H7 (cell line): ENCODE data around the gene PTPN22. TPM values are rescaled to one million over a fixed set of nuclear protein-coding genes. Genes with fewer than 3 reads are reported as not detected.

Source experiments
- DNase-seq: peaks from one replicate; pipeline ENCODE4 v3.0.0; 2012
- H3K27me3 ChIP-seq: 2 replicates; pipeline ENCODE4 v1.6.0; 2011; ENCODE audit warnings: mild to moderate bottlenecking, low read length; ENCODE audit not compliant: control insufficient read depth, insufficient read depth
- H3K36me3 ChIP-seq: replicated peaks from 2 replicates; pipeline ENCODE4 v1.5.1; 2011; ENCODE audit warnings: low read length; ENCODE audit not compliant: control insufficient read depth, insufficient read depth
- H3K4me3 ChIP-seq: 2 replicates; pipeline ENCODE4 v1.5.1; 2011; ENCODE audit warnings: low read depth, mild to moderate bottlenecking, control low read depth, low read length, moderate library complexity; ENCODE audit not compliant: insufficient read depth
- total RNA-seq: library from RNA; depleted of rRNA; stranded (reverse); fragments of >200 nt; shearing (Covaris generic); gene quantifications from 2 replicates; pipeline ENCODE4 v1.2.3, GENCODE V29; 2014; rRNA removed

The PTPN22 gene
- not detected in 2 replicates for total RNA-seq

DNA sequence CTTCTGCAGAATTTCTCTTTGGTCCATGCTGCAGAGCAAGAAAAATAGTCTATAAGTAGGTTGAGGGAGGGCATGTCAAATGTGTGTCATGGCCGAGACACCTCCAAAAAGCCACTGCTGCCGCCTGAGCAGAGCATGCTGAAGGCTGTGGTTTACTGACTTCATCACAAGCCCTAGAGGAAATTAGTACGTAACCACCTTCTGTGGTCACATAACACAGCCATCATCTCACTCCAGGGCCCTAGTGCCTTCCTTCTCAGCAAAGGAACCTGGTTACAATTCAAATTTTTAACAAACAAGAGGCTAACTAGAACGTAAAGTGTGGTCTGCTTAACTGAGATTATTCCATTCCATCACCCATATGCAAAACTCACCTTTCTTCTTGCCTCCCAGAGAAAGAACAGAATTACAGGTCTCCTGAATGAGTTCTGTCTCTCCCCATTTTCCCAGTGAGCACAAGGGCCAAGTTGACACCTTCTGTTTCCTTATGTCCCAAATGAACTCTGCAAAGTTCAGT lies at the start of gene PTPN22:
Gene PTPN22 (minus strand): TSS at position 116 of the 517 bp plus-strand sequence.
- no peak for DNase-seq

DNA sequence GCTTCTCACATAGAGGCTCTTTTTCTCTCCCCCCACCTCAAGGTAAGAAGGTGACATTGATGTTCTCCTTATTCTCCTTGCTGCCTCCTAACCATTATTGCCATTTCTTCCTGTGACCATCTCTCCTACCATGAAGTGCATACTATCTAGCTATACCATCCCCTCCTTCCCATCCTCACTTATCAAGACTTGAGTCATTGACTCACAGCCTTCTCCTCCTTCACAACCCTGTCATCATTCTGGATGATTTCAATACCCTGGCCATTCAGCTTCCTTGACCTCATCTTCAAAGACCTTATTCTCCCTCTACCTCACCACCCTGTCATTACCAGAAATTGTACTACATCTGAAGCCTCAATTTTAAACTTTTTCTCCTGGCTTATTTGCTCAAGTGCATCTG lies 46.7 kb upstream of the PTPN22 start:
- no peak for DNase-seq
- Histone ChIP-seq H3K36me3 (no peaks in the 10 kb centered on the region), H3K4me3 (no peak overlapping the region), H3K27me3 (no peaks in the 10 kb centered on the region; the same call in 1 of the 2 replicates)

More for the DNA sequence above, at the start of gene PTPN22:
- Histone ChIP-seq H3K36me3 (no peaks in the 10 kb centered on the region), H3K4me3 (no peak within 1 kb of the TSS), H3K27me3 (no peaks in the 10 kb centered on the region)

DNA sequence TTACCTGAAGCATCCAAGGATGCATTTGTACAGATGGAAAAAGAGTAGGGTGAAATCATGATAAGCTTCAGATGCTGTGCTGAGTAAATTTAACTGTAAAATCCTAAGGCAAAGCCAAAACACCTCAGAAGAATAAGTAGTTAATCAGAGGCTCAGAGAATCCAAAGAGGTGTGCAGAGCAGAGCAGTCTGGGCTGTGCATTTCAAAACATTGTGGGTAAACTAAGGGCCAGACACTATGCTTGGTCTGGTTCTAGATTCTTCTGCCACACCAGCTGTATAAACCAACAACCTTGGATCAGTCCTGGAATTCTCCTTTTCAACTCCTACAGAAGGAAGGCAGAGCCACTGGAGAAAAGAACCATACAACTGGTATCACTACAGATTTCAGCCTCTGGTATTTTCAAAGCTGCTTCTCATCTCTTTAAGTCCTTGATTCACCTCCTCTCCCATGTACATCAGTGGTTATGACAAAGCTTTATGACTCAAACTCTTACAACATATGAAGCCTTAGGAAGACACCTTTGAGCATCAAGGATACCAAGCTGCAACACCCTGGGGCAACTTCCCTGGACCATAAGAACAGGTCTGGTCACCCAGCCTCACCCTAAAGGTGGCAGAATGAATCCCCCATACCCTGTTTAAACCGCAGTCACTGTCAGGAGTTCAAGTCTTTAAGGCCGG lies 46.0 kb upstream of the PTPN22 start:
- DNase-seq = no peak
- no peak overlapping the region for H3K4me3 ChIP-seq
- H3K36me3 ChIP-seq = no peaks in the 10 kb centered on the region
- H3K27me3 ChIP-seq = no peaks in the 10 kb centered on the region; the same call in 1 of the 2 replicates

DNA sequence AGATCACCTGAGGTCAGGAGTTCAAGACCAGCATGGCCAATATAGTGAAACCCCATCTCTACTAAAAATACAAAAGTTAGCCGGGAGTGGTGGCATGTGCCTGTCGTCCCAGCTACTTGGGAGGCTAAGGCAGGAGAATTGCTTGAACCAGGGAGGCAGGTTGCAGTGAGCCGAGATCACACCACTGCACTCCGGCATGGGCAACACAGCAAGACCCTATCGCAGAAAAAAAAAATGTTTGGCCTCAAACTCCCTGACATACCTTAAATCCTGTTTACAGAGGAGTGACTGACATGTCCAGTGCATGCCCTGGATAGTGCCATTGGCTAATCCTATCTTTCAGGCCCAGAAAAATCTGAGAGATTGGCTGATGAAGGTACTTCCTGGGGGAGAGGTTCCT lies 45.5 kb upstream of the PTPN22 start:
- DNase-seq = no peak
- Histone ChIP-seq H3K36me3 (peaks cover 2% of the 10 kb centered on the region), H3K27me3 (no peaks in the 10 kb centered on the region; the same call in 1 of the 2 replicates), H3K4me3 (no peak overlapping the region)

DNA sequence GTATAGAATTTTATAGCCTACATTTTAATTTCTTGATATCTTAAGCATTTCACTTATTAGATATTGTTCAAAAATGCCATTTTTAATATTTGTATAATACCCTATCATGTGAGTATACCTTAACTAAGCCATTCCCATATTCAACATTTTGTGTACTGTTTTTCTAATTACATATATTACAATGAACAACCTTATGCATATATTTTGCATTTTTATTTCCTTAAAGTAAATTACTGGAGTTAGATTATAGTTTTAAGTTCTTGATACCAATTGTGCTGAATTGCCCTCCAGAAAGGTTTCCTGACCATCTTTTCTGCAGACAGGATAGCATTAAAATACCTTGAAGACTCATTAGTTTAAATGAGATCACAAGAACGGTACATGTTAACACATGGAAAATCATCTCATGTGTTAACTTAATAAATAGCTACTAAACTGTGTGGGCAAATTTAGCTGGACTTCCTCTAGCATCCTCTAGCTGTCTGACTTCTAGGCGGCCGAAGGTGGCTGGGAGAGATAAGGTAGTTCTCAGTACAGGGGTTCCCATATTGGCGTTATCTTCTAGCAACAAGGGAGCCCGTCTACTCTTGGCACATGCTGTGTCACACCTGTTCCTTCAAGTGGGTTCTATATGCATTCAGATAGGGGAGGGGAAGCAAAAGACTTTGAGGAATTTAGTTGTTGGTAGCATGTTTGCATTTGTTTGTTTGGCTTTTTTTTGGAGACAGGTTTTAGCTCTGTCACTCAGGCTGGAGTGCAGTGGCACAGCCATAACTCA lies 42.6 kb upstream of the PTPN22 start:
- H3K36me3 ChIP-seq = peaks cover 7% of the 10 kb centered on the region

DNA sequence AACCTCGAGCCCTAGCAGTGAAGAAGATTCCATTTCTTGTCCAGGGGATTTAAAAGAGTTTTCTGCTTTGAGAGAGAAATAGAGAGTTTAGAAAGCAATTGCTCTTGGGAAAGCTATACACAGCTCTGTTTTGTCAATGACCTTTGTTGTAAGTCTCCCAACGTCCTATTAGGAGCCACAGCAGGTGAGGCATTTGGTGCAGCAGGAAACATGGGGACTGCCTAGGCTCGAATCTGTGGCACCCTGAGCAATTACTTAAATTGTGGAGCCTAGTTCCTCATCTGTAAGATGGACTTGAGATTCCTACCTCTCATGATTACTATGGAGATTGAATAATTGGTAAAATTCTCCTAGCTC lies 41.8 kb upstream of the PTPN22 start:
- no peak overlapping the region for H3K4me3 ChIP-seq
- peaks cover 9% of the 10 kb centered on the region for H3K36me3 ChIP-seq
- DNase-seq = no peak
- H3K27me3 ChIP-seq = no peaks in the 10 kb centered on the region

More for the DNA sequence above, 42.6 kb upstream of the PTPN22 start:
- Histone ChIP-seq H3K4me3 (no peak overlapping the region), H3K27me3 (no peaks in the 10 kb centered on the region)
- DNase-seq = no peak

DNA sequence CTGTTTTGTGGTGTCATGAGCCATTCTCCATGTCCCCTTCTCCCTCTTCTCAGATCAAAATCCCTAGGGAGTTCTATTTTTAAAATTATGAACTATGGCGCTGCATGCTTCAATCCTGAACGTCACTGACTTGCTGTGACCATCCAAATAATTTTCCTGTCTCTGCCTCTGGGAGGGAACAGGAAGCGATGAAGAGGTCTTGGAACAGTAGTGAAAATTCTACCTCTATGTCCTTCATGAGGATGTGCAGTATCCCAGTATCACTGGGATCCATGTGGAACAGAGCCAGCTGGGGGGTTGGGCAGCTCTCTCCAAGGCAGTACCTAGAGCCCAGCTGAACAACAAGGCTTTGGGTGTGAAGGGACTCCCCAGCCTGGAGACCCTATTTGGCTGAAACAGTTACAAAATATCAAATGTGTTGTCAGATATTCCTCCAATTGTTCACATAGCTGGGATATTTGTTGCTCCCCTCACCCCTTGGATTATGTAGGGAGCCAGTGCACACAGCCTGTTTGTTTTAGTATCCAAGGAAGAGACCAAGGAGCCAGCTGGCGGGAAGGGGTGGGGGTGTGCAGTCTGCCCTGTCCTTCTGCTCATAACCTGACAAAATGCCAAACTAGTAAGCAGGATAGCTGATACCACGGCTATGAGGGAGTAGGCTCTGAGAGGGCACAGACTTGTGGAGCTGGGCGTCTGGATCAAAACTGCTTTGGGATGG lies 41.2 kb upstream of the PTPN22 start:
- H3K36me3 ChIP-seq = peaks cover 12% of the 10 kb centered on the region
- DNase-seq = no peak
- no peaks in the 10 kb centered on the region for H3K27me3 ChIP-seq
- H3K4me3 ChIP-seq = no peak overlapping the region

DNA sequence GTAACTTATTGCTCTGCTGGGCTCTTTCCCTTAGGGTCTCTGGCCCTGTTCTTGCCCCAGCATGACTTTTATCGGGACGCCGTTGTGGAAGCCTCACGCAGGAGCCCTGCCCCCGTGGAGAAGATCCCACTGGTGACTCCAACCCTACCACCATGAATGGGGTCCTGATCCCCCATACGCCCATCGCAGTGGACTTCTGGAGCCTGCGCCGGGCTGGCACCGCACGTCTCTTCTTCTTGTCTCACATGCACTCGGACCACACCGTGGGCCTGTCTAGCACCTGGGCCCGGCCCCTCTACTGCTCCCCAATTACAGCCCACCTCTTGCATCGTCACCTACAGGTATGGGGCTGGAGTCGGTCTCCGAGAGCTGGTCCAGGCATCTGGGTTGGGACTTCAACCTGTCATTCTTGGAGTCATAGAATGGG lies 33.9 kb upstream of the PTPN22 start:
- Histone ChIP-seq H3K36me3 (peaks cover 5% of the 10 kb centered on the region), H3K27me3 (no peaks in the 10 kb centered on the region), H3K4me3 (peak overlapping the region; percentile 97)
- peak; percentile 86 for DNase-seq

DNA sequence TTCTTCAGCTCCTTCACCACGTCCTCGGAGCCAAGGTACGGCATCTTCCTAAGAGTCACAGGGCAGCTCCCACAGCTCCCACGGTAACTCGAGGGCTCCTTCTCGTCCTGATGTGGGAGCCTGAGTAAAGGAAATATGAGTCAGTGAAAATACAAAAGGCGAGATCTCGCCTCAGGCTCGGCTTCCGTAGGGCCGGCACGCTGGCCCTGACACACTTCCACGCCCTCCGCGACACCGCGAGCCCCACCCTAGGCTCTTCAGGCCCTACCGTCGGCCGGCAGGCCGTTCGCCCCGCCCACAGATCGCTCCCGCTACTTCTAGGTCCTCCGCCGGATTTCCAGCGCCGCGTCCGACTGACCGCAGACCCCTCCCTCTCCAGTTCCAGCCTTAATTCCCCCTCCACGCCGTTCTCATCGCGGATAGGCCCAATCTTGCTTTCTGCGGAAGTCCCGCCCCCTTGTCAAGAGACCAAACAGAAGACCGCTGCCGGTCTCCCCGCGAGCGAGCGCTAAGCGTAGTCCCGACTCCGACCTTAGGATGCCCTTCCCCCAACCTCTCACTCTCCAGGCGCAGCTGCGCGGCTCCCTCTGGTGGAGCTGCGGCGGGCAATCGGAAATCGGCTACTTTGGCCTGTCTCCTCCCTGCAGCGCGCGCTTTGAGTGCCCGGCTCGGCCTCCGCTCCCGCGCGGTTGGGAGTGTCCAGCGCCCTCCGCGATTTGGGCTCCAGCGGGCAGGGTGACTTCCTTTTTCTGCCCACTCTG lies 33.3 kb upstream of the PTPN22 start, which contains the start of the genes AP4B1 and DCLRE1B:
Gene AP4B1 (minus strand): TSS at position 126 of the 761 bp plus-strand sequence. CDS start 82 bp downstream, at position 44.
Gene DCLRE1B (plus strand): TSS at position 653 of the 761 bp plus-strand sequence. CDS start 261 bp downstream, outside the sequence.
- peak; percentile 96 for DNase-seq
- no peaks in the 10 kb centered on the region for H3K27me3 ChIP-seq
- peaks cover 5% of the 10 kb centered on the region for H3K36me3 ChIP-seq
- H3K4me3 ChIP-seq = peak within 1 kb of the TSS; percentile 97

DNA sequence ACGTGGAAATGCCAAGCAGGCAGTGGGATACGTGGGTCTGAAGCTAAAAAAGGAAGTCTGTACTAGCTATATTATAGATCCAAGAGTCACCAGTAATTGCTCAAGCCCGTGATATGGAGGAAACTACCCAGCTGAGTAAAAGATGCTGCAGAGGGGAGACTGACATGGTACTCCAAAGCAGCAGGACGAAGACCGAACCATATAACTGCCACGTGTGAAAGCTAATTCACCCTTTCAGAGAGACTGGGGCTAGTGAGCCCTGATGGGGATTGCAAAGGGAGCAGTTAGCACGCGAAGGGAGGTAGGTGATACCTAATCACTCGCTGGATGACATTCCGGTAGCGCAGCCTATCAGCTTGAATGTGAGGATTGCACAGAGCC lies 32.8 kb upstream of the PTPN22 start:
- Histone ChIP-seq H3K36me3 (peaks cover 7% of the 10 kb centered on the region), H3K27me3 (no peaks in the 10 kb centered on the region), H3K4me3 (peak overlapping the region; percentile 97)
- peak; percentile 71 for DNase-seq

DNA sequence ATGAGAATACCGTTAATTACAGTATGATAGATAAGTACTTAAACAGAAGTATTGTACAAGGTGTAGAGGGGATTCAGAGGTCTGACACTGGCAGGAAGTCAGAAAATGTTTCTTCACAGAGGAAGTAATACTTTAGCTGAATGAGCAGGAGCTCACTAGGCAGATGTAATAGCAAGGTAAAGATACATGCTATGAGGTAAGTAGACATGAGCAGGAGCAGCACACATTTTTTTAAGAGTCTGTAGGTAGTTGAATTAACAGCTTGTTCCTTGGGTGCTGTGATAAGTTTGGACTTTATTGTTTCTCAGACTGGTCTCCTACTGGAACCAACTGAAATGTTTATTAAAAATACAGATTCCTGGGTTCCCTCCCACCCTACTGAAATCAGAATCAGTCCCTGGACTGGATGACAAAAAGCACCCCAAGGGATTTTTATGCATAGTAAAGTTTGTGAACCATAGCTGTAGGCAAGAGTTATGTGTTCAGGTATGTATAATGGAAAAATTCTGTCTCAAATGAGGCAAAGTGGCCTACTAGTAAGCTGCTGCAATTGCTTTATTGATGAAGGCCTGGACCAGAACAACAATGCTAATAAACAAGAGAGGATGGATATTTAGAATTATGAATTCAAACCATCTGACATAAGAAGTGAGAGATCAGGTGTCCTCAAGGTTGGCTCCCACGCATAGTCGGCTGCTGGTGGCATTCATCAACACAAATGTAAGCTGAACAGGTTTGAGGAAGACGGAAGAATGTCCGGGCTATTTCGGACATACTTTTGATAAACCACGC lies 32.2 kb upstream of the PTPN22 start:
- H3K27me3 ChIP-seq = no peaks in the 10 kb centered on the region
- DNase-seq = no peak
- peak overlapping the region; percentile 97 for H3K4me3 ChIP-seq
- H3K36me3 ChIP-seq = peaks cover 6% of the 10 kb centered on the region

DNA sequence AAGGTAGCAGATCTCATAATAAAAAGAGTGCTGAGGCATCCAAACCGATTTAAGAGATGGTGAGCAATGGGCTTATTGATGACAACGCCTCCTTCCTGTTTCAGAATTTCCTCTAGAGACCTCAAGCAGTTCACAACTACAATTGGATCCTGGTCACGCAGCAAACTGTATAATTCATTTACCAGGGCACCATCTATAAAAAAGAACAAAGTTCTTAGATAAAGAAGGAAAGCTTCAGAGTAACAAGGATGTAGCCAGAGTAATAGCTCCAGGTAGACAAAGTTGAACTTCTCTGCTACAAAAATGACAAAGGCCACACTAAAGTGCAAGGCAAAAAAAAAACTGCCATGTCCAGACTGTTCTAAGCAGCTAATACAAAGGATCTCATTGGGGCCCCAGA lies 29.7 kb upstream of the PTPN22 start:
- Histone ChIP-seq H3K4me3 (no peak overlapping the region), H3K27me3 (no peaks in the 10 kb centered on the region), H3K36me3 (peaks cover 3% of the 10 kb centered on the region)
- no peak for DNase-seq

DNA sequence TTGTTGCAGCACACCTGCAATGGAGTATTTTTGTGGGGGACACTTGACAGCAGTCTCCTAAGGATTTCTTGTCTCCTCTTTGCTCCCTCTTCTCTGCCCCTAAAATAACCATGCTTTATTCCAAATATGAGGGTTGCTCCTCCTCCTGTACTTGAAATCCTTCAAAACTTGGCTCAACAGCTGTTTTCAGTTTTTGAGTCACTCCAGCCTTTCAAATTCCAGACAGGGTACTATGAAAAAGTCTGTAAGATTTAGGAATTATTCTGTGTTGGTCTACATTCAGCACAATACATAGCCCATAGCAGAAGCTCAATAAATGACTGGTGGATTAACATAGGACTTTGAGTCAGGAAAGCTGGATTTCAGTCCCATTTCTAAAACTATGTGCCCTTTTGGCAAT lies 27.6 kb upstream of the PTPN22 start:
- Histone ChIP-seq H3K36me3 (peaks cover 3% of the 10 kb centered on the region), H3K4me3 (no peak overlapping the region), H3K27me3 (no peaks in the 10 kb centered on the region)
- DNase-seq = no peak
